ENCODE results near the gene OPCML.

Gene OPCML

DNA sequence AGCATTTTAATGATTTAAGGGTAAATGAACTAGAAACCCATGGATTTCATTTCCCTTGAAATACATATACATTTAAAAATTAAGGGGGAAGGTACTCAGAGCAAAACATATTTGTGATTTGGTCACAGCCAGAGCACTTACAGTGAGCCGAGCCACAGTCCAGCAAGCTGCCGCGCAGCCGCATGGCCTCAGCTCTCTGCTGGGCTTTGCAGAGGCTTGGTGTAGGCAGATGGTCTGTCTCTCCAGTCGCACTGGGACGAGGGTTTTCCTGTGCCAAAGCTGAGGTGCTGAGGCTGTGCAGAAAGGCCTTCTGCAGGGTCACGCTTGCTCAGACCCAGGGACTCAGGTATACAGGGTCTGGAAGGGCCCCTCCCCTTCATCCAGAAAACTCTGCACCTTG is 367.3 kb downstream of the OPCML start:
- Histone ChIP-seq H3K79me2 (ENCODE audit: insufficient read depth, low read depth) (no peaks in the 10 kb centered on the region), H3K4me3 (IDR thresholded peaks at IDR 0.05; ENCODE audit: insufficient read depth, low read depth, low read length) (no peak overlapping the region), H4K20me1 (ENCODE audit: insufficient read depth) (no peaks in the 10 kb centered on the region), H3K36me3 (ENCODE audit: insufficient read depth) (no peaks in the 10 kb centered on the region), H3K9ac (no peak overlapping the region), H3K27ac (no peak overlapping the region), H3K4me1 (ENCODE audit: low read depth, poor library complexity, severe bottlenecking) (peaks cover 3% of the 10 kb centered on the region), H2AFZ (ENCODE audit: low read depth) (no peak overlapping the region), H3K4me2 (no peak overlapping the region), H3K27me3 (ENCODE audit: insufficient read depth, low read depth) (no peaks in the 10 kb centered on the region)
- TF ChIP-seq, protein P1, sequence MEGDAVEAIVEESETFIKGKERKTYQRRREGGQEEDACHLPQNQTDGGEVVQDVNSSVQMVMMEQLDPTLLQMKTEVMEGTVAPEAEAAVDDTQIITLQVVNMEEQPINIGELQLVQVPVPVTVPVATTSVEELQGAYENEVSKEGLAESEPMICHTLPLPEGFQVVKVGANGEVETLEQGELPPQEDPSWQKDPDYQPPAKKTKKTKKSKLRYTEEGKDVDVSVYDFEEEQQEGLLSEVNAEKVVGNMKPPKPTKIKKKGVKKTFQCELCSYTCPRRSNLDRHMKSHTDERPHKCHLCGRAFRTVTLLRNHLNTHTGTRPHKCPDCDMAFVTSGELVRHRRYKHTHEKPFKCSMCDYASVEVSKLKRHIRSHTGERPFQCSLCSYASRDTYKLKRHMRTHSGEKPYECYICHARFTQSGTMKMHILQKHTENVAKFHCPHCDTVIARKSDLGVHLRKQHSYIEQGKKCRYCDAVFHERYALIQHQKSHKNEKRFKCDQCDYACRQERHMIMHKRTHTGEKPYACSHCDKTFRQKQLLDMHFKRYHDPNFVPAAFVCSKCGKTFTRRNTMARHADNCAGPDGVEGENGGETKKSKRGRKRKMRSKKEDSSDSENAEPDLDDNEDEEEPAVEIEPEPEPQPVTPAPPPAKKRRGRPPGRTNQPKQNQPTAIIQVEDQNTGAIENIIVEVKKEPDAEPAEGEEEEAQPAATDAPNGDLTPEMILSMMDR (conservative IDR thresholded peaks at IDR 0.05; ENCODE audit: low read depth, low read length), result no peak

DNA sequence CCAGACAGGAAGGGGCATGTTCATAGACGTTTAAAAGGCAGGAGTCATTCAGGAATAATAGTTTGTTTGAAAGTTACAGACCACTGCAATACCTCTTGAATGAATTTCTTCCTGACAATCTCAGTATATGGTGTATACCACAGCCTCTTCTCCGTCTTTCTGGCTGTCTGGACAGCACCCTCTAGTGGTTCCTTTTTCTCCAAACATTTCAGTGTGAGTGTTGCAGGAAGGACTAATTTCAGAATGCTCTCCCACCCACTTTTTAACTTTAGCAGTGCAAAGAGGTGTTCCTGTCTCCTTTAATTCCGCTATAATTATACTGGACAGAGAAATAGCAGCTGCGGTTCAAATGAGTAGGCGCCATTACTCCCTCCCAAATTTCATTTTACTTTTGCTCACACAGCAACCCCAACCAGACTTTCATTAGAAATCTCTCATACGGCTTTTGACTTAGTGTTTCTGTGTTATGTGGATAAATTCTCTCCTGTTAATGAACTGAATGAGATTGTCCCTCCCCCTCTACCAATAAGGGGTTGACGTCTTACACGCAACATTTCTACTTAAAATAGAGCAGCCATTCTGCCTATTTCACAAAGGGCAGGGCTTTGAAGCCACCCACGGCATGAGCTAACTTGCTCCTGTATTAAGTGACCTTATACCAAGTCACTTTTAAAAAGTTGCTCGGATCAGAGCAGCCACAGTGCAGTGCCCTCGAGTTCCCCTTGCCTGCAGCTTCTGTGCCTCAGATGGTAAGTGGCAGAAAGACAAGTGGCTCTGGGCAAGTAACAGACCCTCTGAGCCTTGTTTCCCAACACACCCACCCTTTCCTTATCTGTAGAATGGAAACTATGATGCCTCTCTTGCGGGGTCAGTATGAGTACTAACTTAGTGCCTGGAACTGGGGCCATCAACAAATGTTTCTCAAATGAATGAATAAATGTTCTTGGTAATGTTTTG is 368.6 kb downstream of the OPCML start:
- TF ChIP-seq, protein P1 (conservative IDR thresholded peaks at IDR 0.05; ENCODE audit: low read depth, low read length), result peak; percentile 42; the same call in 1 of the 2 replicates

DNA sequence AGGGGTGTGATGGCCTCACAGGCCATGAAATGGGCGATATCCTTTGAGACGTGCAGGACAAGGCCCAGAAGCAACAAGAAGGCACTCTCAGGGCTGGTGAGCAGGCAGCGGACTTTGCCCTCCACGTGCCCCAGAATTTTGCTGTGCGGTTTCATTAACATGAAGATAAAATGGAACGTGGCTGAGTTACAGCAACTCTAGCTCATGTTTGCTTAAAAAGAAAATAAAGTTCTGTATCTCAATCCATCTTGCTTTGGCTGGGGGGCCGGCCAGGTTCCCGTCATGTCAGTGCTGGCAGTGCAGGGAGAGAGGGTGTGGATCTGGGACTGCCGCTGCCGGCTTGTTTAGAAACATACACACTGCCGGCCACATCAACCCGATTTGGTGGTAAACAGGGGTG is 370.1 kb downstream of the OPCML start:
- H3K36me3 ChIP-seq (ENCODE audit: insufficient read depth), result no peaks in the 10 kb centered on the region
- H3K4me1 ChIP-seq (ENCODE audit: low read depth, poor library complexity, severe bottlenecking), result peaks cover 3% of the 10 kb centered on the region
- H4K20me1 ChIP-seq (ENCODE audit: insufficient read depth), result no peaks in the 10 kb centered on the region
- H3K27me3 ChIP-seq (ENCODE audit: insufficient read depth, low read depth), result no peaks in the 10 kb centered on the region
- TF ChIP-seq, protein P1 (conservative IDR thresholded peaks at IDR 0.05; ENCODE audit: low read depth, low read length), result no peak
- H2AFZ ChIP-seq (ENCODE audit: low read depth), result no peak overlapping the region
- no peaks in the 10 kb centered on the region for H3K79me2 ChIP-seq (ENCODE audit: insufficient read depth, low read depth)
- H3K27ac ChIP-seq, result no peak overlapping the region
- H3K9ac ChIP-seq, result no peak overlapping the region
- no peak overlapping the region for H3K4me2 ChIP-seq
- no peak overlapping the region for H3K4me3 ChIP-seq (IDR thresholded peaks at IDR 0.05; ENCODE audit: insufficient read depth, low read depth, low read length)

More for the DNA sequence above, 368.6 kb downstream of the OPCML start:
- no peak overlapping the region; the same call in 1 of the 2 replicates for H2AFZ ChIP-seq (ENCODE audit: low read depth)
- H3K27me3 ChIP-seq (ENCODE audit: insufficient read depth, low read depth), result no peaks in the 10 kb centered on the region
- H3K4me1 ChIP-seq (ENCODE audit: low read depth, poor library complexity, severe bottlenecking), result peaks cover 3% of the 10 kb centered on the region
- H4K20me1 ChIP-seq (ENCODE audit: insufficient read depth), result no peaks in the 10 kb centered on the region
- H3K4me3 ChIP-seq (IDR thresholded peaks at IDR 0.05; ENCODE audit: insufficient read depth, low read depth, low read length), result no peak overlapping the region
- H3K27ac ChIP-seq, result no peak overlapping the region
- no peak overlapping the region for H3K4me2 ChIP-seq
- no peaks in the 10 kb centered on the region for H3K79me2 ChIP-seq (ENCODE audit: insufficient read depth, low read depth)
- no peak overlapping the region for H3K9ac ChIP-seq
- no peaks in the 10 kb centered on the region for H3K36me3 ChIP-seq (ENCODE audit: insufficient read depth)

DNA sequence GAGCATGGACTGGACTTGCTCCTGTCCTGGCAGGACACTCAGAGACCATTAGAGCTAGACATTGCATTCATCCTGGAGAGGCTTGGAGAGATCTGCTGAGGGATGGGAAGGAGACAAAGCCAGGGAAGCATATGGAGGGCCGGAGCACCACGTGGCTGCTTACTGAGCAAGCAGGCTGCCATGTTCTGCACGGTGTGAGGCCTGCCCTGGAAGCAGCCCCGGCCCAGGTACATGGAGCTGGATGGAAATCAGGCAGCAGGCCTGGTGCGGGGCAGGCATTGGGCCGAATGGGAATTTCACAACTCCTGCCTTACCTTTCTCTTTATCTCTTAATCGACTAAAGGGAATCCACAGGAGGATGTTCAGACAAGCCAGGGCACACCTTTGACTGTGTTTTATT is 371.5 kb downstream of the OPCML start:
- Histone ChIP-seq H3K9ac (no peak overlapping the region), H3K36me3 (ENCODE audit: insufficient read depth) (no peaks in the 10 kb centered on the region), H3K27ac (no peak overlapping the region), H3K27me3 (ENCODE audit: insufficient read depth, low read depth) (no peaks in the 10 kb centered on the region), H2AFZ (ENCODE audit: low read depth) (no peak overlapping the region), H3K4me3 (IDR thresholded peaks at IDR 0.05; ENCODE audit: insufficient read depth, low read depth, low read length) (no peak overlapping the region), H3K79me2 (ENCODE audit: insufficient read depth, low read depth) (no peaks in the 10 kb centered on the region), H3K4me2 (no peak overlapping the region), H4K20me1 (ENCODE audit: insufficient read depth) (no peaks in the 10 kb centered on the region), H3K4me1 (ENCODE audit: low read depth, poor library complexity, severe bottlenecking) (peaks cover 3% of the 10 kb centered on the region)
- TF ChIP-seq, protein P1 (conservative IDR thresholded peaks at IDR 0.05; ENCODE audit: low read depth, low read length), result no peak

Measured in KMS-11 (cell line).